Spinal cord (tissue), 4 donors: Measurements from ENCODE around the gene OR10AD1. TPM values are rescaled to one million over a fixed set of nuclear protein-coding genes. Genes with fewer than 3 reads are reported as not detected.

Experiments used
- polyA plus RNA-seq, 2 donors: library from polyadenylated mRNA; unstranded; fragments of 120-200 nt; gene quantifications; one replicate each; pipeline ENCODE4 v1.2.1, GENCODE V29; 2013; ENCODE audit not compliant: insufficient read length in 2 of 2
- total RNA-seq, 2 donors: library from RNA; depleted of rRNA in 1 of 2; stranded (reverse); fragments of 120-200 nt in 1 of 2; fragments of >200 nt in 1 of 2; gene quantifications; one replicate each; pipeline versions ENCODE4 v1.2.3 to v1.2.4, GENCODE V29; 2013 to 2014

OR10AD1 gene
- total and polyA plus RNA-seq, 4 donors = 0.44 TPM; not detected in 3

Other genes starting within 250 kb of the OR10AD1 start
- gene TMEM106C, start 239.7 kb downstream of the OR10AD1 start, total RNA-seq = 100 to 1,000 TPM in 1 of 2 donors, 10 to 100 TPM in 1; 76.4 to 120 TPM
- gene TMEM106C, start 239.7 kb downstream of the OR10AD1 start, polyA plus RNA-seq = 100 to 1,000 TPM in 1 of 2 donors, 10 to 100 TPM in 1; 90.2 to 113 TPM
- 10 to 100 TPM; 26.7 to 56.7 TPM for gene COL2A1, start 198.8 kb downstream of the OR10AD1 start, total RNA-seq
- gene COL2A1, start 198.8 kb downstream of the OR10AD1 start, polyA plus RNA-seq = 10 to 100 TPM in 1 of 2 donors, 1 to 10 TPM in 1; 7.1 to 27.5 TPM
- 10 to 100 TPM; 26.3 to 30.2 TPM for gene SENP1, start 97.2 kb downstream of the OR10AD1 start, total RNA-seq
- gene SENP1, start 97.2 kb downstream of the OR10AD1 start, polyA plus RNA-seq = 10 to 100 TPM; 12.3 to 13.6 TPM
- 100 to 1,000 TPM; 105 to 120 TPM for gene PFKM, start 83.9 kb downstream of the OR10AD1 start, total RNA-seq
- gene PFKM, start 83.9 kb downstream of the OR10AD1 start, polyA plus RNA-seq = 100 to 1,000 TPM; 140 to 145 TPM
- gene ASB8, start 45.8 kb downstream of the OR10AD1 start, total RNA-seq = 10 to 100 TPM; 33.1 to 47.1 TPM
- 10 to 100 TPM; 44.9 to 55.3 TPM for gene ASB8, start 45.8 kb downstream of the OR10AD1 start, polyA plus RNA-seq
- gene CCDC184, start 19.6 kb downstream of the OR10AD1 start, total RNA-seq = 10 to 100 TPM; 15.3 to 23.2 TPM
- gene CCDC184, start 19.6 kb downstream of the OR10AD1 start, polyA plus RNA-seq = 100 to 1,000 TPM; 114 to 121 TPM
- gene ZNF641, start 147.6 kb upstream of the OR10AD1 start, total RNA-seq = 10 to 100 TPM; 32.9 to 35.8 TPM
- gene ZNF641, start 147.6 kb upstream of the OR10AD1 start, polyA plus RNA-seq = 10 to 100 TPM; 28.5 to 29.6 TPM